Measurements from ENCODE around the gene ONECUT1.

GRCh38 chr15:52759969-52760368, 30.2 kb downstream of the ONECUT1 start:
- TF ChIP-seq OSR1 (CRISPR knock-in tag; IDR thresholded peaks at IDR 0.05) (no peak), ZFP30 (CRISPR knock-in tag; IDR thresholded peaks at IDR 0.05) (no peak), CSRNP3 (CRISPR knock-in tag; IDR thresholded peaks at IDR 0.05) (no peak), ZNF565 (CRISPR knock-in tag; conservative IDR thresholded peaks at IDR 0.05; ENCODE audit: low read depth) (no peak), CSDC2 (CRISPR knock-in tag; IDR thresholded peaks at IDR 0.05) (no peak), PATZ1 (CRISPR knock-in tag; IDR thresholded peaks at IDR 0.05; ENCODE audit: borderline replicate concordance) (no peak), RARB (CRISPR knock-in tag; IDR thresholded peaks at IDR 0.05) (no peak), SNAI2 (CRISPR knock-in tag; IDR thresholded peaks at IDR 0.05) (no peak), BACH2 (CRISPR knock-in tag; IDR thresholded peaks at IDR 0.05; ENCODE audit: borderline replicate concordance) (no peak), ISL1 (CRISPR knock-in tag; IDR thresholded peaks at IDR 0.05) (no peak), ZFP3 (CRISPR knock-in tag; IDR thresholded peaks at IDR 0.05) (no peak), ZNF8 (CRISPR knock-in tag; IDR thresholded peaks at IDR 0.05) (no peak), ARNTL (CRISPR knock-in tag; IDR thresholded peaks at IDR 0.05; ENCODE audit: borderline replicate concordance, low read depth) (no peak)
- TF ChIP-seq, protein P1, sequence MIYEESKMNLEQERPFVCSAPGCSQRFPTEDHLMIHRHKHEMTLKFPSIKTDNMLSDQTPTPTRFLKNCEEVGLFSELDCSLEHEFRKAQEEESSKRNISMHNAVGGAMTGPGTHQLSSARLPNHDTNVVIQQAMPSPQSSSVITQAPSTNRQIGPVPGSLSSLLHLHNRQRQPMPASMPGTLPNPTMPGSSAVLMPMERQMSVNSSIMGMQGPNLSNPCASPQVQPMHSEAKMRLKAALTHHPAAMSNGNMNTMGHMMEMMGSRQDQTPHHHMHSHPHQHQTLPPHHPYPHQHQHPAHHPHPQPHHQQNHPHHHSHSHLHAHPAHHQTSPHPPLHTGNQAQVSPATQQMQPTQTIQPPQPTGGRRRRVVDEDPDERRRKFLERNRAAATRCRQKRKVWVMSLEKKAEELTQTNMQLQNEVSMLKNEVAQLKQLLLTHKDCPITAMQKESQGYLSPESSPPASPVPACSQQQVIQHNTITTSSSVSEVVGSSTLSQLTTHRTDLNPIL (CRISPR knock-in tag; IDR thresholded peaks at IDR 0.05; ENCODE audit: low read depth) = no peak

Measured in SK-N-SH treated with all-trans-retinoic acid at 6 μM for 48 hours (cell line).